KOPT-K1 (cell line): Measurements from ENCODE around the gene UPF1.

ENCODE experiments used
- H3K27ac ChIP-seq: fragments of 200-600 bp; sonication (generic); 2 replicates; pipeline ENCODE4 v1.5.1; 2016; ENCODE audit warnings: antibody characterized with exemption, mild to moderate bottlenecking, low read depth, low read length; ENCODE audit not compliant: poor library complexity, severe bottlenecking
- H3K36me3 ChIP-seq: fragments of 200-600 bp; sonication (generic); 2 replicates; pipeline ENCODE4 v1.5.1; 2017; ENCODE audit warnings: antibody characterized with exemption, mild to moderate bottlenecking, low read length, moderate library complexity; ENCODE audit not compliant: insufficient read depth
- H3K9me3 ChIP-seq: fragments of 200-600 bp; sonication (generic); 2 replicates; pipeline ENCODE4 v1.5.1; 2017; ENCODE audit warnings: antibody characterized with exemption, low read length, mild to moderate bottlenecking; ENCODE audit not compliant: insufficient read depth, poor library complexity, severe bottlenecking

UPF1 gene

DNA sequence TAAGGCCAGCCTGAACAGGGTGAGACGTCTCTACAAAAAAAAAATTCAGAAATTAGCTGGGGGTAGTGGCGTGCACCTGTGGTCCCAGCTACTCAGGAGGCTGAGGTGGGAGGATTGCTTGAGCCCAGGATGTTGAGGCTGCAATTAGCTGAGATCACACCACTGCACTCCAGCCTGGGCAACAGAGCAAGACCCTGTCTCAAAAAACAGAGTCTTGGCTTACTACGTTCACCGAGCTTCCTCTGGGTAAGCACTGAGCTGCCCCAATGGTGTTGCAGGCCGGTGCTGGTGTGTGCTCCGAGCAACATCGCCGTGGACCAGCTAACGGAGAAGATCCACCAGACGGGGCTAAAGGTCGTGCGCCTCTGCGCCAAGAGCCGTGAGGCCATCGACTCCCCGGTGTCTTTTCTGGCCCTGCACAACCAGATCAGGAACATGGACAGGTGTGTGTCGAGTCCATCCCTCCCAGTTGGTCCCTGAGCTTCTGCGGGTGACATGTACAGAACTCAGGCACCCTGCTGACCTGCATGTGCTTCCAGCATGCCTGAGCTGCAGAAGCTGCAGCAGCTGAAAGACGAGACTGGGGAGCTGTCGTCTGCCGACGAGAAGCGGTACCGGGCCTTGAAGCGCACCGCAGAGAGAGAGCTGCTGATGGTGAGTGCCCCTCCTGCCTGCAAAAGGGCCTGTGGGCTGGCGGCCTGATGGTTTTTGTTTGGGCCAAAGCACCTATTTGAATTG, 24.1 kb downstream of the UPF1 start:
- H3K36me3 ChIP-seq = peaks cover 100% of the 10 kb centered on the region

DNA sequence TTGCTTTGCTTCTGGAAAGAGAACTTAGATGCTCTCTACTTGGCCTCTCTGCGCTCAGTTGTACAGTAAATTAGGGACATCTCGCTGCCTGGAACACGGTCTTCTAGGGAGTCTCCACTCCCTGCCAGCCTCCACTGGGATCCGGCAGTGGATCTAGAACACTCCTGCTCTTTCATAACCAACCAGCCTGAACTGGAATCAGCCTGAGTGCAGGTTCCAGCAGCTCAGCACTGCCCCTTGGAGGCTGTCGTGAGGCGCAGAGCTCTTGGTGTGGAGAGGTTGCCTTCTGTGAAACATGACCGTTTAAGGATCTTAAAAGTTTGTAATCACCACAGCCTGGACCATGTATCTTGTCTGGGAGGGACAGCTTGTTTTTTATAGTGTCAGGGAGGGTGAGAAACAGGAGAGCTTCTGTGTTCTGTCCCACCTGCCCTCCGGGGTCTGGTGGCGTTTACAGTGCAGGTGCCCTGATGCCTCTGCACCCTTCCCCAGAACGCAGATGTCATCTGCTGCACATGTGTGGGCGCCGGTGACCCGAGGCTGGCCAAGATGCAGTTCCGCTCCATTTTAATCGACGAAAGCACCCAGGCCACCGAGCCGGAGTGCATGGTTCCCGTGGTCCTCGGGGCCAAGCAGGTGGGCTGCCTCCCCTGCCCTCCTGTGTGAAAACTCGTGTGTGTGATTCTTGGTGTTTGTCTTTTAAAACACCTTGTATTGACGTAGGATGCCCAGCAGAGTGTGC, 24.8 kb downstream of the UPF1 start:
- peaks cover 100% of the 10 kb centered on the region for H3K36me3 ChIP-seq

More for the DNA sequence above, 24.1 kb downstream of the UPF1 start:
- Histone ChIP-seq H3K9me3 (no peaks in the 10 kb centered on the region), H3K27ac (no peak overlapping the region)

DNA sequence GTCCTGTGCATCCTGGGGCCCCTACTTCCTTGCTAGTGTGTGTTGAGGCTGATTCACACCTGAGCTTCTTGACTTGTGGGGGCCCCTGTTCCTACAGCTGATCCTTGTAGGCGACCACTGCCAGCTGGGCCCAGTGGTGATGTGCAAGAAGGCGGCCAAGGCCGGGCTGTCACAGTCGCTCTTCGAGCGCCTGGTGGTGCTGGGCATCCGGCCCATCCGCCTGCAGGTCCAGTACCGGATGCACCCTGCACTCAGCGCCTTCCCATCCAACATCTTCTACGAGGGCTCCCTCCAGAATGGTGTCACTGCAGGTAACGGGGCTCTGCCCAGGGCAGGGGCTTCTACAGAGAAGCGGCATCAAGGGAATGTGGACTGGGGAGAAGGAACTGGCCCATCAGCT, 25.5 kb downstream of the UPF1 start:
- Histone ChIP-seq H3K9me3 (no peaks in the 10 kb centered on the region), H3K27ac (no peak overlapping the region), H3K36me3 (peaks cover 100% of the 10 kb centered on the region)

More for the DNA sequence above, 24.8 kb downstream of the UPF1 start:
- Histone ChIP-seq H3K27ac (no peak overlapping the region), H3K9me3 (no peaks in the 10 kb centered on the region)

DNA sequence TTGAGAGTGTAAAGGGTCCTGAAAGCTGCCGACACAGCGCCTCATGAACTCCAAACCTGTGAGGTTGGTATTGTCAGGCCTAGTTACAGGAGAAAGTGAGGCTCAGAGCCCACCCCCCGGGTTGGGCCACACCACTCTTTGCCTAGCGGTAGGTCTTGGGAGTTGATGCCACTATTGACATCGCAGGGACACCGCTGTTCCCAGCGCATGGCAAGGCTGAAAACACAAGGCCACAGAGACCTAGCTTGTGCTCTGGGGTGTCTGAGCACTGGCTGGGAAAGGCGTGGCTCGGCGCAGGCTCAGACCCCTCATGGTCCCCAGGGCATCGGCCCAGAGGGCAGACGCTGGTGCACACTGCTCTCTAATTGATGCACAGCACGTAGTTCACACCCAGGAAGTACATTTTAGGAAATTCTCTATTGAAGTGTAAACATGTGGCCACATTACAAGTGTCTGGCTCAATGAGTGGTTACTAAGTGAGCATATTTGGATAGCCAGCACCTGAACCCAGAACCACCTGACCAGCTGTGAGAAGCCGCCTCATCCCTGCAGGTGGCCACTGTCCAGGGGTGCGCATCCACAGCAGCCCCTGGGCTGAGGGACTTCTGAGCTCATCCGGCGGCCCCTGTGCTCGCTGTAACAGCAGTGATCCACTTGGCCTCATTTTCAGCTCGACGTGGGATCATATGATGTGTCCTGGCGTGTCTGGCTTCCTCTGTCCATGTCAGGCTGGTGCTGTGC, 27.3 kb downstream of the UPF1 start:
- Histone ChIP-seq H3K36me3 (peaks cover 100% of the 10 kb centered on the region), H3K9me3 (no peaks in the 10 kb centered on the region), H3K27ac (no peak overlapping the region)

DNA sequence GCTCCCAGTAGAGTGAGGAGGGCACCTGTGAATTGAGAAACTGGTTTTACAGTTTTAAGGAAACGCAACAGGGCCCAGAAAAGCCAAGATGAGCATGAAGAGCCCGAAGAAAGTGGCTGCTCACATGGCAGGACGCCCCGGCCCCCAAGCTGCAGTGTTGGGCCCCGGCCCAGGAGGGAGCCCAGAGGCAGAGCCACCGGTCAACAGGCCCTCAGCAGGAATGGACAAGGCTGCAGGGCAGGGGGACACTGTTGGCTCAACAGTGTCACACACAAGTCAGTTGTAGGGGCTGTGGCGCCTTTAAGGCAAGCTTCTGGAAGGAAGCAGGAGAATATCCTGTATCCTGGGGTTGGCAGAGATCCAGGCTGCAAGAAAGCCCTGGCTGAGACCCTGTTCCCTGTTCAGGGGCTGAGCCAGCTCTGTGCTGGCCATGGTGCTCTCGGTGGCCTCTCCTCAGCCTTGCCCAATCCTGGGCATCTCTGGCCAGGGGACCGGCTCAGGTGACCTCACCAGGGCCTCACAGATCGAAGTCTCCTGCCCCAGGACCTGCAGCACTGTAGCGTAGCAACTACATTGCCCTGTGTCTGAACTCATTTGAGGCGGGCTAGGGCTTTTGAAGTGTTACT, 28.0 kb downstream of the UPF1 start:
- Histone ChIP-seq H3K36me3 (peaks cover 100% of the 10 kb centered on the region), H3K9me3 (no peaks in the 10 kb centered on the region), H3K27ac (no peak overlapping the region)

DNA sequence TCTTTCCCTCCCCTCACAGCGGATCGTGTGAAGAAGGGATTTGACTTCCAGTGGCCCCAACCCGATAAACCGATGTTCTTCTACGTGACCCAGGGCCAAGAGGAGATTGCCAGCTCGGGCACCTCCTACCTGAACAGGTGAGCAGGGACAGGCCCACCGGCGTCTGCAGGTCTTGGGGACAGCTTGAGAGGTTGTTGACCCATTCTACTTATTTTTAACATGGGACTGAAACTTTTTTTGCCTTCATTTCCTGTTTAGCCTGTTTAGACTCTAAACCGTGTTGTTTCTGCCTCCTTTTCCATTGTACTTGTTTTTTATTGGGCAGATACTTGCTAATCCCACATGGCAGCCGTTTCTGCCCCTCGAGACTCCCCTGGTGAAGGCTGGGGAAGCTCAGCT, 28.5 kb downstream of the UPF1 start:
- Histone ChIP-seq H3K36me3 (peaks cover 100% of the 10 kb centered on the region), H3K27ac (no peak overlapping the region), H3K9me3 (no peaks in the 10 kb centered on the region)

DNA sequence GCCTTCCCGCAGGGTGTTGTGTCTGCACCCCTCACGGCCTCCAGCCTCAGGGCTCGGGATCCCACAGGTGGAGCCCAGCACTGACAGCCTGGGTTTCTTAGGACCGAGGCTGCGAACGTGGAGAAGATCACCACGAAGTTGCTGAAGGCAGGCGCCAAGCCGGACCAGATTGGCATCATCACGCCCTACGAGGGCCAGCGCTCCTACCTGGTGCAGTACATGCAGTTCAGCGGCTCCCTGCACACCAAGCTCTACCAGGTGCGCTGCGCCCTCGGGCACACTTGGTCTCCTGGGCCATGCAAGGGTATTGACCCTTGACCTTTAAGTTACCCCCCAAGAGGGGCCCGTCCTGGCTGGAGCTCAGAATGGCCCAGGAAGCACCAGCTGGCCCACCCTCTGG, 29.0 kb downstream of the UPF1 start:
- H3K27ac ChIP-seq = no peak overlapping the region
- H3K36me3 ChIP-seq = peaks cover 100% of the 10 kb centered on the region
- H3K9me3 ChIP-seq = no peaks in the 10 kb centered on the region

DNA sequence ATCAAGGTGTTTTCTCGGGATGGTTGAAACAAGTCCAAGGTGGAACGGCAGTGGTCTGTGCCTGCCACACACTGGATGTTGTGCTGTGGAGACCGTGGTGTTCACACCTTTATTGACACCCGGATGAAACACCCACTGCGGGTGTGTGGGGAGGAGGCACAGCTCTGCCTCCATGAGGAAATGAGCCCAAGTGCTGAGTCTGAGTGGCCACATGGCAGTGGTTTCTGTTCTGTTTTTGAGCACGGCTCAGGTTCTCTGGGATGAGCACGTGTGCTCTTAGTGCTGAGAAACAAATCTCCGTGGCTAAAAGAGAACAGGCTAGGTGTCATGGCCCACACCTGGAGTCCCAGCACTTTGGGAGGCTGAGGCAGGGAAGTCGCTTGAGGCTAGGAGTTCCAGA, 29.5 kb downstream of the UPF1 start:
- Histone ChIP-seq H3K36me3 (peaks cover 100% of the 10 kb centered on the region), H3K27ac (no peak overlapping the region), H3K9me3 (no peaks in the 10 kb centered on the region)

DNA sequence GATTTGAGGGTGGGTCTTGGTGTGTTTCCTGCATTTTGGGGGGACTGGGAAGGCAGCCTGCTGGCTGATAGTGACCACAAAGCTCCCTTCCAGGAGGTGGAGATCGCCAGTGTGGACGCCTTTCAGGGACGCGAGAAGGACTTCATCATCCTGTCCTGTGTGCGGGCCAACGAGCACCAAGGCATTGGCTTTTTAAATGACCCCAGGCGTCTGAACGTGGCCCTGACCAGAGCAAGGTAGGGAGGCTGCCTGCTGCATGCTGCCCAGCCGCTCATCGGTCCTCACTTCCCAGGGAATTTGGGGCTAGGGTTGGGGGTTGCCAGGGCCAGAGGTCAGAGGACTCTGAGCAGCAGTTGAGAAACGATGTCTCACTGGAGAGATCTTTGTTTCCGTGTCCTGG, 30.2 kb downstream of the UPF1 start:
- Histone ChIP-seq H3K36me3 (peaks cover 100% of the 10 kb centered on the region), H3K9me3 (no peaks in the 10 kb centered on the region), H3K27ac (no peak overlapping the region)

DNA sequence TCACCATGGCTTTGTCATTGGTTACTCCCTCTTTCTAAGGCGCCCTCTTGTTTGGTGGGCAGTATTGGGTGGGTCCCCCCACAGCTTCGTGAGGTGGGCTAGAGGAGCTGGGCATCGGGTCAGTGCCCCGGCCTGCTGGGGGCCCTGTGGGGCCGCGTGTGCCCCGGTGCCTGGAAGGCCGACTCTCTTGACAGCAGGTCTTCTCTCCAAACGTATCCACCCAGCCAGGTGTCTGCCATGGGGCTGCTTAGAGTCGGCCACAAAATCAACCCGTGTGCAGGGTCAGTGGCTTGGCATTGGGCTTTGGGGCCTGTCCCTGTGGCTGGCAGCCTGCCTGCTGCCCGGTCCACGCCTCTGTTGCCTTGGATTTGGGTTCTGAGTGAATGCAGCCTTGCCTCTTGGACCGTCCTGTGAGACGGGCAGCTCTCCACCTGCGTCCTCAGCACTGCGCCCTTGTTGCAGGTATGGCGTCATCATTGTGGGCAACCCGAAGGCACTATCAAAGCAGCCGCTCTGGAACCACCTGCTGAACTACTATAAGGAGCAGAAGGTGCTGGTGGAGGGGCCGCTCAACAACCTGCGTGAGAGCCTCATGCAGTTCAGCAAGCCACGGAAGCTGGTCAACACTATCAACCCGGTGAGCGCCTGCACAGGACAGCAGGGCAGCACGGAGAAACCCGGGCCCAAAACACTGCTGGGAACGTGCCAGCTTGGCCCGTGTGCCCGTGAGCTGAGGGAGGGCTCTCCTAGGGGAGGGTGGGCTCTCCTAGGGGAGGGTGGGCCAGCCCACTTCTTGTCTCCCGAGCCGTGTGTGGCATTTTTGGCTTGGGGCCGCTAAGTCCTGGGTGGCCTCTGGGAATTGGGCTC, 31.4 kb downstream of the UPF1 start:
- no peaks in the 10 kb centered on the region for H3K9me3 ChIP-seq
- peaks cover 100% of the 10 kb centered on the region for H3K36me3 ChIP-seq
- H3K27ac ChIP-seq = no peak overlapping the region

DNA sequence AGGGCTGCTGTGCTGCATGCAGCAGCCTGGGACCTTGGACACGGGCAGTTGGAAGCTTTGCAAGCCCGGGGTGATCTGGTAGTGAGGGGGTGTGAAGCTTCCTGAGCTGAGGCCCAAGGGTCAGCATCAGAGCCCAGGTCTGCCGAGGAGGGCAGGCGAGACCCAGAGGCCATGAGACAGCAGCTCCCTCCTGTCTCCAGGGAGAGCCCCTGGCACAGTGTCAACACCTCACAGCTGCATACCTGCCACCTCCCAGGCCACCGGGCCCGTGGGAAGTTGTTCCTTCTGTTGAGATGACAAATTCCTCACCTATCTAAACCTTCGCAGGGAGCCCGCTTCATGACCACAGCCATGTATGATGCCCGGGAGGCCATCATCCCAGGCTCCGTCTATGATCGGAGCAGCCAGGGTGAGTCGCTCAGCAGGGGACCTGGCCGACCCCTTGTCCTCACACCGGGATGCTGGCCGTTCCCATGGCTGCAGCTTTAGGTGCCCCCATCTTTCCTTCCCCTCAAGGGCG, 32.1 kb downstream of the UPF1 start:
- Histone ChIP-seq H3K27ac (no peak overlapping the region), H3K36me3 (peaks cover 97% of the 10 kb centered on the region), H3K9me3 (no peaks in the 10 kb centered on the region)

DNA sequence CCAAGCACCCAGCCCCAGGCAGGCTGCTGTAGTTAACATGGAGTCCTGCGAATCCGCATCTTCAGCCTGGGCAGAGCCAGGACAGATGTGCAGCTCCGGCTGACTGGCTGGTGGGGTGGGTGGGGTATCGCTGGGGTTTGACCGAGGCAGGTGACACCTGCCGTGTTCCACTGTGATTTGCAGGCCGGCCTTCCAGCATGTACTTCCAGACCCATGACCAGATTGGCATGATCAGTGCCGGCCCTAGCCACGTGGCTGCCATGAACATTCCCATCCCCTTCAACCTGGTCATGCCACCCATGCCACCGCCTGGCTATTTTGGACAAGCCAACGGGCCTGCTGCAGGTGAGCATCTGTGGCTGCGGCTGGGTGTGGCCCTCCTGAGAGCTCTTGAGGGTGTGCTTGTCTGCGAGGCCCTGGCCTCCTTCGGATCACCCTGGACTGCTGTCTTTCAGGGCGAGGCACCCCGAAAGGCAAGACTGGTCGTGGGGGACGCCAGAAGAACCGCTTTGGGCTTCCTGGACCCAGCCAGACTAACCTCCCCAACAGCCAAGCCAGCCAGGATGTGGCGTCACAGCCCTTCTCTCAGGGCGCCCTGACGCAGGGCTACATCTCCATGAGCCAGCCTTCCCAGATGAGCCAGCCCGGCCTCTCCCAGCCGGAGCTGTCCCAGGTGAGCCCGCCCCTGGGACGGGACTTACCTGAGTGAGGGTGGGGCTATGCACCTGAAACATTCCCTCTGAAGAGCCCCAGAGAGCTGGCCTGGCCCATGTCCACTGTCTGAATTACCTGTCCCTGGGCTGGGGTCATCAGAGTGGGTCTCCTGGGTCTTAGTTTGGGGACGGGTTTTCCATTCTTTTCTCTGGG, 33.6 kb downstream of the UPF1 start:
- peaks cover 82% of the 10 kb centered on the region for H3K36me3 ChIP-seq
- no peak overlapping the region for H3K27ac ChIP-seq
- H3K9me3 ChIP-seq = no peaks in the 10 kb centered on the region

DNA sequence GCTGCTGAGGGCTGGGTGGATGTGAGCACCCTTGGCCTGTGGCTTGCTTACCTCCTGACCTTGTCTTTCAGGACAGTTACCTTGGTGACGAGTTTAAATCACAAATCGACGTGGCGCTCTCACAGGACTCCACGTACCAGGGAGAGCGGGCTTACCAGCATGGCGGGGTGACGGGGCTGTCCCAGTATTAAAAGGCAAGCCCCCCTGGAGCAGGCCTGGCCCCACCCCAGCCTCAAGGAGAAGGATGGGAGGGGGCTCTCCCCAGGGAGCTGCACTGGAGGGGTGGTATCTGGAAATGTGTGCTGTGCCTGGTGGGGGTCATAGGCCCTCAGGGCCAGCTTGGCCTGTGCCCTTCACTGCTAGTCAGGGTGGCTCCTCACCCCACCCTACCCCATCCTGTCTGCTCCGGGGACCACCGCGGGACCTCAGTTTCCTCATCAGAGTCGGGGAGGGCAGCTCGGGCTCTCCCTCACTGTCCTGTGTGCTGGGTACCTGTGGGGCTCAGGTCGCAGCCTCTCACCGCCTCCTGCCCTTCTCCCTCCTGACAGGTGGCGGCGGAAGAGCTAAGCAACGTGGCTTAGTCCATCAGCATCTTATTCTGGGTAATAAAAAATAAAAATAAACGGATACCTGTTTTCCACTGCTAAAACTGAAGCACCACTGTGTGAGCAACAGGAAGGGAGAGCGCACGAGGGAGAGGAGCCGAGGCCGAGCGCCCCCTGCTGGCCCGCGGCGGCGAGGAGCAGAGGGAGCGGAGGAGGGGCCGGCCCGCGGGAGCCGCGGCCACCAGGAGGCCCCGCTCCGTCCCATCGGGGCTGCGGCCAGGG, 34.4 kb downstream of the UPF1 start:
- no peaks in the 10 kb centered on the region for H3K9me3 ChIP-seq
- H3K27ac ChIP-seq = no peak overlapping the region
- H3K36me3 ChIP-seq = peaks cover 81% of the 10 kb centered on the region
